ENCODE measurements around the gene PFKFB1. TPM values are rescaled to one million over a fixed set of nuclear protein-coding genes. Genes with fewer than 3 reads are reported as not detected.

The PFKFB1 gene
- total and polyA plus RNA-seq, 9 of the 15 experiments (the other 6 are each of a cell fraction or from before 2014, with no cell fraction given): 0.07 to 0.24 (median 0.15) TPM; not detected in 2

GRCh38 chrX:54922547-54922946, 71.4 kb downstream of the PFKFB1 start:
- DNase-seq (ENCODE audit: extremely low read depth in 1 of 4, low spot score in 3 of 4): no peak
- H3K4me1 ChIP-seq (replicated peaks in 1 of 2; ENCODE audit: control insufficient read depth in 2 of 2, insufficient read depth in 2 of 2, low read length in 2 of 2): no peaks in the 10 kb centered on the region; a peak in 1 of 5 replicates
- no peaks in the 10 kb centered on the region for H3K9me1 ChIP-seq (ENCODE audit: control insufficient read depth, insufficient read depth, low read length)
- intact Hi-C loops (cut with micrococcal nuclease): no loop called here
- TF ChIP-seq CREBBP (IDR thresholded peaks at IDR 0.05; ENCODE audit: low read depth, low read length): no peak
- TF ChIP-seq CC2D1A (IDR thresholded peaks at IDR 0.05): no peak
- TF ChIP-seq BRF1 (IDR thresholded peaks at IDR 0.05; ENCODE audit: borderline replicate concordance, extremely low read depth, insufficient read length): no peak
- no peak for TF ChIP-seq CBX8 (IDR thresholded peaks at IDR 0.05; ENCODE audit: borderline replicate concordance, extremely low read depth, low read depth, low read length, poor library complexity, severe bottlenecking)
- TF ChIP-seq ZNF274 (IDR thresholded peaks at IDR 0.05; ENCODE audit: borderline replicate concordance, low read depth, low read length): no peak
- no peak for TF ChIP-seq HDGF (IDR thresholded peaks at IDR 0.05)
- ATAC-seq: no peak
- H4K20me1 ChIP-seq (replicated peaks; ENCODE audit: control insufficient read depth, insufficient read depth, low read length): no peaks in the 10 kb centered on the region
- no peak overlapping the region for H3K4me2 ChIP-seq (ENCODE audit: insufficient read depth, low read length)
- no peak overlapping the region for H2AFZ ChIP-seq (ENCODE audit: low read depth, low read length)
- POLR2A ChIA-PET: interaction anchor here (0.6 kb wide), 1 partner anchor 1350 kb away, joined by 3 read pairs; no protein-coding TSS in a partner anchor
- H3K27ac ChIP-seq (ENCODE audit: extremely low read depth, low read depth, low read length): no peak overlapping the region
- 13% methylated on average over 3 of the region's 3 CpGs for WGBS (ENCODE audit: insufficient coverage, low coverage, missing lambda C conversion rate)
- H3K9ac ChIP-seq (ENCODE audit: insufficient read depth in 1 of 2, low read depth in 2 of 2, low read length in 2 of 2): no peak overlapping the region
- H3K9me3 ChIP-seq (replicated peaks; ENCODE audit: control insufficient read depth, insufficient read depth, low read depth, low read length): no peaks in the 10 kb centered on the region
- peaks cover 0 to 12% of the 10 kb centered on the region in 2 experiments; a peak in 1 of 5 replicates for H3K27me3 ChIP-seq (ENCODE audit: control insufficient read depth in 2 of 2, insufficient read depth in 2 of 2, low read length in 2 of 2)
- no peaks in the 10 kb centered on the region for H3K79me2 ChIP-seq (ENCODE audit: control insufficient read depth, insufficient read depth, low read length)
- no peak overlapping the region for H3K4me3 ChIP-seq
- BruUV-seq (replicated peaks): no TSS peak
- H3K36me3 ChIP-seq (ENCODE audit: control insufficient read depth, insufficient read depth, low read length): no peaks in the 10 kb centered on the region
- in situ Hi-C loops (cut with MboI): no loop called here
- CTCF ChIA-PET (ENCODE audit: low intra/inter-chr PET ratio): no interaction called here
- no peak for FAIRE-seq

Measured in K562 (cell line).